Measurements from ENCODE around the gene FADD.
"Not testable (repeated sequence)": the region's sequence is repeated elsewhere in the genome, so short reads cannot be mapped to it uniquely, and the experiment has no call there.

The FADD gene

DNA sequence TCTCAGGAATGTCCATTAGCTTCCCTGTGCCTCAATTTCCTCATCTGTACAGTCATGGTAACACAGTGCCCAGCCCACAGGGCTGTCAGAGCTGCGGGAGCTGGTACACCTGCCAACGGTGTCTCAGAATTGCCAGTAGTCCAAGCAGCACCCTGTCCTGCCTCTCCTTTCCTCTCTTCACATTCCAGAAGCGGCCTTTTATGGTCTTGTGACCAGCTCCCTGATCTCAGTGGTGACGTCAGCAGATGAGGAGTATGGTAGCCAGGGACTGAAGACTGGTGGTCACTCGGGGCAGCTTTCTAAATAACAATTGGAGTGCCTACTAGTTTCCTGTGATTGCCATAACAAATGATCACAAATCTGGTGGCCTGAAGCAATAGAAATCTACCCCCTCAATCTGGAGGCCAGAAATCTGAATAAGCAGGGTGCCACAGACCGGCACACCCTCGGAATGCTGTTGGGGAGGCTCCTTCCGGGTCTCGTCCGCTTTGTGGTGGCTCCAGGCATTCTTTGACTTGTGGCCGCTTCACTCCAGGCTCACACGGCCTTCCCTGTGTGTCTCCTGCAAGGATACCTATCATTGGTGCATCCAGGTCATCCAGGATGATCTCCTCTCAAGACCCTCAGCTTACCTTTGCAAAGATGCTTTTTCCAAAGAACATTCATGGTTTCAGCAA is 2.1 kb downstream of the FADD start:
- no peak for DNase-seq

DNA sequence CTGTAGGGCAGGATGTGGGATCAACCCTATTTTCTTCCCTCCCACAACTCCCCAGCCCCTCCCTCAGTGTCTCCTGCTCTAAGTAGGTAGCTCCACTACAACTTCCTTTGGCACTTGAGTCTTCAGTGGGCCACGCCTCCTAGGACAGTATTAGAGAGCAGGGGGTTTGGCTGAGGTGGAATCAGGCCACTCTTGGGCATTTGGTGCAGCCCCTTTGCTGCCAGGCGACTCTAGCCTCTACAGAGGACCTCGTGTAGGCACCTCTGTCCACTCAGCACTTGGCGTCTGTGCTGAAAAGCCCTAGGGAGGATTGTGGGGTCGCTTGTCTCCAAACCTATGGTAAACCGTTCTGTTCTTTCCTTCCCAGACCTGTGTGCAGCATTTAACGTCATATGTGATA is 2.7 kb downstream of the FADD start:
- DNase-seq: no peak

DNA sequence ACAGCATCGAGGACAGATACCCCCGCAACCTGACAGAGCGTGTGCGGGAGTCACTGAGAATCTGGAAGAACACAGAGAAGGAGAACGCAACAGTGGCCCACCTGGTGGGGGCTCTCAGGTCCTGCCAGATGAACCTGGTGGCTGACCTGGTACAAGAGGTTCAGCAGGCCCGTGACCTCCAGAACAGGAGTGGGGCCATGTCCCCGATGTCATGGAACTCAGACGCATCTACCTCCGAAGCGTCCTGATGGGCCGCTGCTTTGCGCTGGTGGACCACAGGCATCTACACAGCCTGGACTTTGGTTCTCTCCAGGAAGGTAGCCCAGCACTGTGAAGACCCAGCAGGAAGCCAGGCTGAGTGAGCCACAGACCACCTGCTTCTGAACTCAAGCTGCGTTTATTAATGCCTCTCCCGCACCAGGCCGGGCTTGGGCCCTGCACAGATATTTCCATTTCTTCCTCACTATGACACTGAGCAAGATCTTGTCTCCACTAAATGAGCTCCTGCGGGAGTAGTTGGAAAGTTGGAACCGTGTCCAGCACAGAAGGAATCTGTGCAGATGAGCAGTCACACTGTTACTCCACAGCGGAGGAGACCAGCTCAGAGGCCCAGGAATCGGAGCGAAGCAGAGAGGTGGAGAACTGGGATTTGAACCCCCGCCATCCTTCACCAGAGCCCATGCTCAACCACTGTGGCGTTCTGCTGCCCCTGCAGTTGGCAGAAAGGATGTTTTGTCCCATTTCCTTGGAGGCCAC is 3.3 kb downstream of the FADD start:
- DNase-seq: no peak

DNA sequence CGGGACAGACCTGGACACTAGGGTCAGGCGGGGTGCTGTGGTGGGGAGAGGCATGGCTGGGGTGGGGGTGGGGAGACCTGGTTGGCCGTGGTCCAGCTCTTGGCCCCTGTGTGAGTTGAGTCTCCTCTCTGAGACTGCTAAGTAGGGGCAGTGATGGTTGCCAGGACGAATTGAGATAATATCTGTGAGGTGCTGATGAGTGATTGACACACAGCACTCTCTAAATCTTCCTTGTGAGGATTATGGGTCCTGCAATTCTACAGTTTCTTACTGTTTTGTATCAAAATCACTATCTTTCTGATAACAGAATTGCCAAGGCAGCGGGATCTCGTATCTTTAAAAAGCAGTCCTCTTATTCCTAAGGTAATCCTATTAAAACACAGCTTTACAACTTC is 3.9 kb downstream of the FADD start:
- DNase-seq: no peak

DNA sequence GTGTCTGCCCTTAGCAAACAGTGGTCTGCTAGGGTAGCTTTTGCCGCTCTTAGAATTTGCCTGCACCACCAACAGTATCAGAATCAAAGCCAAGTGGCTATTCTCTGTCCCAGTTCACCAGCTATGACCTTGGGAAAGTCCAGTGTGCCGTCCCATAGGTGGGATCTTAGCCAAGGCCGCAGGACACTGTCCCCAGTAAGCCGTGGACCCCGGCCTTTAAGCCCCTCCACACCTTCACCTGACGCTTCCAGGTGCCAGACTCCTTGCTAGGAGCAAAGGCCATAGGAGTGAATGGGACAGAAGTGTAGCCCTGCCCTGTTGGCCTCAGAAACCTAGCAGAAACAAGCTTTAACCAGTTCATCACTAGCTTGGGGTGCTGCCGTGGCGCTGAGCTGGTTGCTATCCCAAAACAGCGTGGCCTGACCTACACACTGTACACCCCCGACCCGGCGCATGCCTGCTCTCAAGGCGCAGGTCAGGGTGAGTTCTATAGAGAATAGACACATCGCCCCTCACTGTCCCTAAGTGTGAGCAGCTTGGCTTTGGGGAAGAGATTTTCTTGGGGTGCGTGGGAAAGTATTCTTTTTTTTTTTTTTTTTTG is 4.5 kb downstream of the FADD start:
- DNase-seq: no peak

DNA sequence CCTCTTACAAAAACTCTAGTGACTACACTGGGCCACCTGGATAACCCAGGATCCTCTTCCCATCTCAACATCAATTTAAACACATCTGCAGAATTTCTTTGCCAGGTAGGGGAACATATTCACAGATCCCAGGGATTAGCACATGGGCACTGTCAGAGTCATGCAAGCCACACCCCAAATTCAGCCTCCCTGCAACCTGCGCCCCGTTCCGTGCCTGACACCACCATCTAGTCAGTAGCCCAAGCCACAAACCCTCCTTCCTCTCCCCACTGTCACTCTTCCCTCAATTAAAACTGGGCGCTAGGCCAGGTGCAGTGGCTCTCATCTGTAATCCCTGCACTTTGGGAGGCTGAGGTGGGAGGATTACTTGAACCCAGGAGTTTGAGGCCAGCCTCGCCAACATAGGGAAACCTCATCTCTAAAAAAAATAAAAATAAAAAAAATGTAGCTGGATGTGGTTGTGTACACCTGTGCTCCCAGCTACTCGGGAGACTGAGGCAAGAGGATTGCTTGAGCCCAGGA is 6.4 kb downstream of the FADD start:
- no peak for DNase-seq

DNA sequence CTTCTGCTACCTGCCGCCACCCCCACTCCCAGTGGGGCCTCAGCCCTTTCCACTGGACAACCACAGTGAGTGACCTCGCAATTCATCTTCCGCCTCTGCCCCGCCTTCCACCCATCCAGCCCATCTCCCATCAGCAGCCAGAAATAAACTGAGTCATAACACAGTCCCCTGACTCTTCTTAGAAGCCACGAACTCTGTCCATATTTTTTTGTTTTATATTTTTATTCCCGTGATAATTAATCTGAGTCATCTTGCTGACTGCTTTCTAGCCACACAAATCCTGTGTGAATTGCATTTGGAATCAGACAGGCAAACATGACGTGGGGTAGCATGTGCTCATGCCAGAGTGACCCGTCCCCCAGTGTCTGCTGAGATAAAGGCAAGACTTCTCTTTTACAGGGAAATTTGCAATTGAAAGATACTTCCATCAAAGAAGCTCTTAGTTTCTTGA is 7.0 kb downstream of the FADD start:
- no peak for DNase-seq

DNA sequence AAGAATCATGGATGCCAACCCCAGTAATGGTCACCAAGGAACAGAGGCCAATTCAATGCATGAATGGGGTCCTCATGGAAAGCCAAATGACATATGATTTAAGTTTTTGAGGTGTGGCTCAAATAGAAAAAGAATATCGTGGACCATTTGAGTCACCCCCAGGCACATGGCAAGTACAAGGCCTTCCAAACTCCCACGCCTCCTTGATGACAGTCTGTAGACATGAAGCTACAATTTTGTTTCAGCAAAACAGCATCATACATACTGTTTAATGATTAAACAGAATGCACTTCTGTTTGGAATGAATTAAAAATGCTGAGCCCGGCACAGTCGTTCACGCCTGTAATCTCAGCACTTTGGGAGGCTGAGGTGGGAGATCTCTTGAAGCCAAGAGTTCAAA is 7.4 kb downstream of the FADD start:
- DNase-seq: no peak

DNA sequence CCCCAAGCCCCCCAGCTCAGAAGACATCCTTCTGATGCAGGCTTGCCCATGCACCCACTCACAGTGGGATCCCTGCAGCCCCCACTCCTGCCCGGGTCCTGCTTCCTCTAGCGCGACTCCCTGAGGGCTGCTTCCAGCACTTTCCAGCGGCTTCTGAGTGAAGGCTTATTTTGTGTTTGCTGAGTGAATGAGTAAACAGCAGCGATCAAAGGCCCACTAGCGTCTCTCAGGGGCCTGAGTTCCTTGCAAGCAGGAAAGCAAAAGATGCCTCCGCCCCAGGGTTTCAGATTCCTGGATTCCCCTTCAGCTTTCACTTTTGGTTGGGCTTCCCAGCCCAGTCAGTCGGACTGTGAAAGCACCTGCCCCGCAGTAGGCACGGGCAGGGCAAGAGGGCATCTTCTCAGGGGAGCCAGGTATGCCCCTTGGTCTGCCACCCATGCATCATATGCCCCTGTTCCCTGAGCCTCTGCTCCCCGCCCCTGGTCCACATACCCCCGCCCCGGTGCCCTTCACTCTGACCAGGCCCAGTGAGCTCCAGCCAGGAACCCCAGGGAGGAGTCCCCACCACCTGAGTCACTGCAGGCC is 9.2 kb downstream of the FADD start:
- no peak for DNase-seq

DNA sequence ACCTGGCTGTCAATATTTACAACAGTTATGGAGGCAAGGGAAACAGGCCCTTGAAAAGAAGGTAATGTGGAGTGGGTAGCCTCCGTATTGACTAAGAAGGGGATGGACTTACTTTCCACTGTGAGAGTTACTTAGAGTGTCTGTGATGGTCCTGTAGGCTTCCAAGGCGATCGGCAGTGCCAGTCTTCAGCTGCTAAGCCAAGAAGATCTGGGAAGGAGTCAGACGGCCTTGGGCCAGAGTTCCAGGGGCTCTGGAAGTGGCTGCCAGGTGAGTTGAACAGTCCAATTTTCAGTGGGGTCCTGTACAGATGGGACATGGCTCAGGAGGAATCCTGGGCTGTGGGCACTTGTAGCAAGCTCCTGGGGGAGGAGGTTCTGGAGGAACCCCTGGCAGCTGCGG is 14.3 kb downstream of the FADD start:
- not testable (repeated sequence) for DNase-seq

DNA sequence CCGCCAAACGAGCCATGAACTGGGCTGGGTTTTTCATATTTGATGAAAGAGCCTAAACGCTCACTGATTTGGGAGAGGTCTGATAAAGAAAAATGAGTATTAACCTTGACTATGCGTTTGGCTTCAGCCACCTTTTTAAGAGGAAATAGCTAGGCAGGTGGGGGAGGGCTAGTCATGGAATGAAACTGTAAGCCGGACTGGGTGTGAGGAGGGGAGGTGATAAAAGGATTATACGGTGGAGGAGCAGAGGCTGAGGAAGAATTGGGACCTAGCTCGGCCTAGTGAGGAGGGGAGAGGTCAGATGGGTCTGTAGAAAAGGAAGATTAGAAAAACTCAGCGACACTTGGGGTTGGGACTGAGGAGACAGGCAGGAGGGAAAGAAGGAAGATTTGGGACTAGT is 15.0 kb downstream of the FADD start:
- not testable (repeated sequence) for DNase-seq

DNA sequence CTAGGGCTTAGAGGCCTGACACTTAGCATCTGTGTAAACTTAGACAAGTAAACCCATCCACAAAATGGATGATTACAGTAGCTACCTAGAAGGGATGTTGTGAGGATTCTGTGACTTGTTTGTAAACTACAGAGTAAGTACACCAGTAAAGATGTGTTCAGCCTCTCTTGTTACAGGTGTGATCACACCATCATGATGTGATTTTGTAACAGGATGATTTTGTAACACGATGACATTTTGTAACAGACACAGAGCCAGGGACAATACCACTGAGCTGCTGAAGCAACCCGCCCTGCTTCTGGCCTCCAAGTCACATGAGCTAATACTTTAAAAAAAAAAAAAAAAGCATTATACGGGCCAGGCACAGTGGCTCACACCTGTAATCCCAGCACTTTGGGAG is 17.0 kb downstream of the FADD start:
- no peak for DNase-seq

DNA sequence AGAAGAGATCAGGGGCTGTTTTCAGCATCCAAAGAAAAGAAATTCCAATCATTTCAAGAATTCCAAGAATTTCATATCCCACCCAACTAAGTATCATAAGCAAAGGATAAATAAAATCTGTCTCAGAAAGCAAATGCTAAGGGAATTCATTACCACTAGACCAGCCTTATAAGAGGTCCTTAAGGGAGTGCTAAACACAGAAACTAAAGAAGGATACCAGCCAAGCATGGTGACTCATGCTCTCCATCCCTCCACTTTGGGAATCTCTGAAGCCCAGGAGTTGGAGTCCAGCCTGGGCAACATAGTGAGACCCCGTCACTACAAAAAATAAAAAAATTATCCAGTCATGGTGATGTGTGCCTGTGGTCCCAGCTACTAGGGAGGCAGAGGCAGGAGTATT is 17.8 kb downstream of the FADD start:
- peak in 1 of 2 experiments; percentile 26 for DNase-seq

DNA sequence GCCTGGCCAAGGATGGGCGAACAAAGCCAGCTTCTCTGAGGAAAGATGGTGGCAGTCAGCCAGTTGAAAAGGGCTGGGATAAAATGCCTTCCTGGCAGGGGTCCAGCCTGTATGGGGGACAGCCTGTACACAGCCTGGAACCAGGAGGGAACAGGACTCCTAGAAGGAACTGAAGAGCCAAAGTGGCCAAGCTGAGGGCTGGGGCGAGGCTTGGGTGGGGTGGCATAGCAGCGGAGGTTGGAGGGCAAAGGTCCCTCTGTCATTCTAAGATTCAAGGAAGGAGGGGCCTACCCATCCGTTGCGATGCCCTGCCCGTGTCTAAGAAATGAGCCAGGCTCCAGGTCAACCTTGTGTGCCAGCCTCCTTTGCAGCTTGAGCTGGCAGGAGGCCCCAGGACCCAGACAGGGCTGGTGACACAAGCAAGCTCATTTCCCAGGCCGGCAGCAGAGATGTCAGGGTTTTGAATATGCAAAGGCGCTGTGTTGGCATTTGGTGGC is 22.6 kb downstream of the FADD start:
- DNase-seq: no peak

DNA sequence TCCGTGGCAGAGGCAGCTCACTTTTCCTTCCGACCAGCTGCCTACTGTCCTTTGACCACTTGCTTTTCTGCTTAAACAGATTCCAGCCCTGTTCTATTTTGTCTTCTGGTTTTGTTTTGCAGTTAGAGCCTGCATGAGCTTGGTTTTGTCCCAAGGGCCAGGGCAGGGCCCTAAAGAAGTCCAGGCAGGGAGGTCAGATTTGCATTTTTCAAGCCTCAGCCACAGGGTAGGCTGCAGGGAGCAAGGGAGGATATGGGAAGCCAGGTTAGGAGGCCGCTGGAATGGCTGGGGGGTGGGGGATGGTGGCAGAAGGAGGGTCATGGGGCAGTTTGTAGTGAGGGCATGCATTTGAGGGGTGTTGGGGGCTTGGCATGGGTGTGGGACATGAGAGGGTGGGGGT is 23.1 kb downstream of the FADD start:
- DNase-seq: no peak

DNA sequence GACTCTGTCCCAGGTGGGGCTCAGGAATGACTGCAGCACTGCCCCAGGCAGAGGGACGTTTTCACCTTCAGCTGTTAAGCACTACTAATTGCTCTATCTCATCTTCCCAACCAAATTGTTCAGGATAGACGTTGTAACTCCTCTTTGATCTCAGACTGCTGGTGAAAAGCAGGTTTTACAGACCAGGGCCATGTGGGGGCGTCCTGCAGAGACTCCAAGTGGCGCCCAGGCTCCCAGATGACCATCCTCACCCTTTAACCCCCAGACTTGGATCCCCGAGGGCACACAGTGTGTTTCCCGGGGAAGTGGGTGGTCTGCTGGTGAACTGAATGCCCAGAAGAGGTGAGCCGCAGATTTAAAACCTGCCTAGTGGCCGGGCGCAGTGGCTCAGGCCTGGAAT is 23.9 kb downstream of the FADD start:
- DNase-seq: no peak

DNA sequence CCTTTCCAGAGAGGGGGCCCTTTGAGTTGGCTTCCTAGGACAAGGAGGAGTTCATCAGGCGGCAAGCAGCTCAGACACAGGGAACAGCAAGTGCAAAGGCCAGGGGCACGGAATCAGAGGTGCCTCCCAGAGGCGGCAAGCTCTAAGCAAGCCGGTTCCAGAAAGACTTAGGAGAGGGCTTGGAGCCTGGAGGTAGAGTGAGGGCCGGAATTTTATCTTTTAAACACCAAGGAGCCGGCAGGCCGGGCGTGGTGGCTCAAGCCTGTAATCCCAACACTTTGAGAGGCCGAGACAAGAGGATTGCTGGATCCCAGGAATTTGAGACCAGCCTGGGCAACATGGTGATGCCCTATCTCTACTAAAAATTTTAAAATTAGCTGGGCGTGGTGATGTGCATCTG is 26.6 kb downstream of the FADD start:
- no peak for DNase-seq

DNA sequence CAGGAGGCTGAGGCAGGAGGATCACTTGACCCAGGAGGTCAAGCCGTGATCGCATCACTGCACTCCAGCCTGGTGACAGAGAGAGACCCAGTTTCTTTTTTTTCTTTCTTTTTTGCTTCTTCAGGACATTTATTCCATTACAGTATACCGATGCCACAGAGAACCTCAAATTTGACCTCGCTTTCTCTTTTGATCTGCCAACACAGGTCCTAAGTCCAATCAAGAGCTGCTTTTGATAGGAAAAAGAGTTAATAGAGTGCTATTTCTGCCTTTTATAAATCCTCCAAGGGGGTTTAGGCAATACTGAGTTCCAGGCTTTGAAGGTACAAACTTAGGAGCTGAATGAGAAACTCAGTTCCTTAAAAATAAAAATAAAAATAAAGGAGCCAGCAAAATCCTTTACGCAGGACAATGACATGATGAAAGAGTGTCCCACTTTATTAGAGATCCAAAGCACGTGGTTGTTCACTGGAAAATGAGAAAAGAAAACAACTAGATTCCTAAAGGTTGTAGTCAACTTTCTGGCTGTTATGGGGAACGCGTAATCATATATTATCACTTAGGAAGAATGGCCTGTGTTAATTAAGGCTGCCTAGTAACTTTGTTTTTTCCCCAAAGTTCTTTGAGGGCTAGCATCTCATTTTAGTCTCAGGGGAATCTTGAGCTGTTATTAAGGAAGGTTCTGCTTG is 27.2 kb downstream of the FADD start:
- DNase-seq: no peak

DNA sequence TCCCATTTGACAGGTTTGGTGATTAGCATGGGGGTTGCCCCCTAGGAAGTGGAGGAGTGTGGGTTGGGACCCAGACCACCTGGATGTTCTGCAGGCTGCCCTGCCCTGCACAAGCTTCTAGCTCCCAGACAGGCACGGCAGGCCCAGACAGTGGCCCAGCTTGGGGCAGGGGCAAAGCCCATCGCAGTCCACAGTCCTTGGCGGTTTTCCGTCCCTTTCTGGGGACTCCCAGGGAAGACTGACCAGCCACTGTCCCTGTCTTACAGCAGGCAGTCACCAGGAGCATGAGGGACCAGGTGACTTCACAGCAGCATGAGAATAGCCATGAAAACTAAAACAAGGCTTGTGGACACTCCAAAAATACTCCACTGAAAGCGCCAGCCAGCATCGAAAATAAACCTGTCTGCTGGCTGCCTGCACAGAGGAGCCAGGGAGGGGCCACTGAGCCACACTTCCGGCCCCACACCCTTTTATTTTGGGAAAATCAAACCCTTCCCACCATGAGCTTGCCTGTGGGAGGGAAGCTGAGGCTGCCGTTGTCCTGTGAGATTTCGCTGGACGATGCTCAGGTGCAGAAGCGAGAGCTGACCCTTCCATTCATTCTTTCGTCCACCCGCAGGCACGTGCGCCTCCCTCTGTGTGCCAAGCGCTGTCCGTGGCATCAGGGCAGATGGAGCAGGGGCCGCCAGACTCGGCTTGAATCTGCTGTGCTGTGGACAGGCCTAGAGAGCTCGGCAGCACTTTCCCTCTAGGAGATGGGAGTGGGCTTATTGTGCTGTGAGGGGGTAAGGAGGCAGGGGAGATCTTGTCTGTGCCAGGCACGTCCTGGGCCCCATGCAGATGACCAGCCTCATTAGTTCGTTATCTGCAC is 28.0 kb downstream of the FADD start:
- DNase-seq: no peak

DNA sequence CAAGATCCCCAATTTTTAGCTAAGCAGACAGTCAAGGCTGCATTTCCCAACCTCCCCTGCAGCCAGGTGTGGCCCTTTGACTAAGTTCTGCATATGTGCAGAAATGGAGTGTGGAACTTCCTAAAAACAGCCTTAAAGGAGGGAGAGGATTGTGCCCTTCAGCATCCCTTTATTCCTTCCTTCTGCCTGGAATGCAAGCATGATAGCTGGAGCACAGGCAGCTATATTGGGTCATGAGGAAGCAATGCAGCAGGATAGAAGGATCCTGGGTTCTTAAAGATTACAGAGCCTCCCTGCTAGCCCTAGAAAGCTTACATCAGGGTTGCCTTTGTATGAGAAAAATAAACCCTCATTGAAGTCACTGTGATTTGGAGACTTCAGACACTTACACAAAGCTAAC is 29.9 kb downstream of the FADD start:
- DNase-seq: no peak

DNA sequence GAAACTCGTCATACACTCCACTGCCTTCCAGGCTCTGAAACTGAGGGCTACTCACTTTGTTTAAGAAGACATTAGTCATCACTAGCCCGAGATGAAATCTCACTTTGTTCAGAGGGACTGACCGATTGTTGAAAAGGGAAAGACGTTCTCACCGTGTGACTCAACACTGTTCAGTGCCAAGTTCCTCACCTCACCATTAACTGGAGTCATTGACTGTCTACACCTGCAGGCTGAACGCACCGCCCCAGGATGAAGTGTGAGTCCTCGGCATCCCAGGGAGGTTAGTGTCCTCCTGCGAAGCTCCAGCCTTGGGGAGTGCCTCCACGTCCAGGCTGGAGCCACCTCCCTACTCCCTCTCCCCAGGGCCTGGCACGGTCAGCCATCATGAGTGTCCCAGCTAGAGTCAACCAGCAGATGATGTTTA is 30.4 kb downstream of the FADD start:
- peak; percentile 55 to 73 for DNase-seq

DNA sequence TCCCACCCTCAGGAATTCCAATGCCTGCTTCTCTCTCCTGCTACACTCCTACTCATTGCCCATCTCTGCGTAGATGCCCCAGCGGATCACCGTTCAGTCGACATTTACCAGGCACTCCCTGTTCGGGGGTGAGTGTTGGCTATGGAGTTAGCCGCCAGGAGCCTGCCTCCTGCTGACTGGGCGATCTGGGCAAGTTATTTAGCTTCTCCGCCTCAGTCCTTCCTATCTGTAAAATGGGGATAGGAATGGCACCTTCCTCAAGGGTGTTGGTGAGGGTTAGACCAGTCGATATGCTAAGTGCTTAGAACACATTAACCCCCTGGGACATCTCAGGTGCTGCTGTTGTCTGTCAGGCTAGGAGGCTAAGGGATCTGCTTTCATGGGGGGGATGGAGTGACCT is 30.9 kb downstream of the FADD start:
- no peak for DNase-seq
